Ishikawa (cell line): ENCODE measurements around the gene CAMTA1.

Experiments used
- CREB1 ChIP-seq: IDR thresholded peaks from 2 replicates; pipeline ENCODE4 v1.6.1; 2012; ENCODE audit warnings: low read depth
- RAD21 ChIP-seq: IDR thresholded peaks from 2 replicates; pipeline ENCODE4 v1.6.1; 2012; ENCODE audit warnings: low read depth

- TF ChIP-seq CREB1 = no peak
- no peak for TF ChIP-seq RAD21
Measured at GRCh38 chr1:7261490-7261889, 476.2 kb downstream of the CAMTA1 start.
